ENCODE data around the gene AGAP1.

The AGAP1 gene

GRCh38 chr2:235553696-235554100 is 59.9 kb downstream of the AGAP1 start:
- no peak overlapping the region for H3K4me3 Mint-ChIP-seq
- ATAC-seq (replicated peaks; ENCODE audit: extremely low read depth, poor library complexity, severe bottlenecking) (no peak), DNase-seq (ENCODE audit: low spot score in 2 of 2) (no peak)
- H3K9me3 Mint-ChIP-seq, result no peaks in the 10 kb centered on the region
- H3K27me3 Mint-ChIP-seq, result peaks cover 13% of the 10 kb centered on the region
- H3K27ac Mint-ChIP-seq (ENCODE audit: low read depth), result no peak overlapping the region
- peaks cover 2% of the 10 kb centered on the region for H3K36me3 Mint-ChIP-seq (ENCODE audit: insufficient read depth)
- H3K4me1 Mint-ChIP-seq, result peaks cover 39% of the 10 kb centered on the region

GRCh38 chr2:235554385-235554784 is 60.5 kb downstream of the AGAP1 start:
- DNase-seq (ENCODE audit: low spot score in 2 of 2), result no peak
- Mint-ChIP-seq H3K27ac (ENCODE audit: low read depth) (no peak overlapping the region), H3K36me3 (ENCODE audit: insufficient read depth) (peaks cover 2% of the 10 kb centered on the region), H3K27me3 (peaks cover 13% of the 10 kb centered on the region), H3K4me1 (peaks cover 39% of the 10 kb centered on the region), H3K9me3 (no peaks in the 10 kb centered on the region), H3K4me3 (no peak overlapping the region)
- ATAC-seq (replicated peaks; ENCODE audit: extremely low read depth, poor library complexity, severe bottlenecking), result no peak

- no peaks in the 10 kb centered on the region for H3K9me3 Mint-ChIP-seq
- no peak for DNase-seq (ENCODE audit: low spot score in 2 of 2)
- no peak for ATAC-seq (replicated peaks; ENCODE audit: extremely low read depth, poor library complexity, severe bottlenecking)
- peaks cover 39% of the 10 kb centered on the region for H3K4me1 Mint-ChIP-seq
- H3K27ac Mint-ChIP-seq (ENCODE audit: low read depth), result no peak overlapping the region
- H3K27me3 Mint-ChIP-seq, result peaks cover 13% of the 10 kb centered on the region
- peaks cover 2% of the 10 kb centered on the region for H3K36me3 Mint-ChIP-seq (ENCODE audit: insufficient read depth)
- H3K4me3 Mint-ChIP-seq, result no peak overlapping the region
Measured at GRCh38 chr2:235554936-235555335, 61.1 kb downstream of the AGAP1 start.

GRCh38 chr2:235555371-235555770 is 61.5 kb downstream of the AGAP1 start:
- H3K4me1 Mint-ChIP-seq, result peaks cover 39% of the 10 kb centered on the region
- peaks cover 13% of the 10 kb centered on the region for H3K27me3 Mint-ChIP-seq
- H3K27ac Mint-ChIP-seq (ENCODE audit: low read depth), result no peak overlapping the region
- no peak overlapping the region for H3K4me3 Mint-ChIP-seq
- peaks cover 2% of the 10 kb centered on the region for H3K36me3 Mint-ChIP-seq (ENCODE audit: insufficient read depth)
- DNase-seq (ENCODE audit: low spot score in 2 of 2) (no peak), ATAC-seq (replicated peaks; ENCODE audit: extremely low read depth, poor library complexity, severe bottlenecking) (no peak)
- H3K9me3 Mint-ChIP-seq, result no peaks in the 10 kb centered on the region

- H3K4me1 Mint-ChIP-seq, result peaks cover 39% of the 10 kb centered on the region
- H3K36me3 Mint-ChIP-seq (ENCODE audit: insufficient read depth), result no peaks in the 10 kb centered on the region
- H3K4me3 Mint-ChIP-seq, result no peak overlapping the region
- no peaks in the 10 kb centered on the region for H3K9me3 Mint-ChIP-seq
- ATAC-seq (replicated peaks; ENCODE audit: extremely low read depth, poor library complexity, severe bottlenecking), result no peak
- H3K27ac Mint-ChIP-seq (ENCODE audit: low read depth), result no peak overlapping the region
- no peak for DNase-seq (ENCODE audit: low spot score in 2 of 2)
- peaks cover 13% of the 10 kb centered on the region for H3K27me3 Mint-ChIP-seq
Measured at GRCh38 chr2:235556086-235556485, 62.2 kb downstream of the AGAP1 start.

- H3K36me3 Mint-ChIP-seq (ENCODE audit: insufficient read depth), result no peaks in the 10 kb centered on the region
- peaks cover 35% of the 10 kb centered on the region for H3K4me1 Mint-ChIP-seq
- no peaks in the 10 kb centered on the region for H3K9me3 Mint-ChIP-seq
- H3K27ac Mint-ChIP-seq (ENCODE audit: low read depth), result no peak overlapping the region
- DNase-seq (ENCODE audit: low spot score in 2 of 2) (no peak), ATAC-seq (replicated peaks; ENCODE audit: extremely low read depth, poor library complexity, severe bottlenecking) (no peak)
- H3K4me3 Mint-ChIP-seq, result no peak overlapping the region
- H3K27me3 Mint-ChIP-seq, result peaks cover 9% of the 10 kb centered on the region
Measured at GRCh38 chr2:235556901-235557300, 63.1 kb downstream of the AGAP1 start.

GRCh38 chr2:235557903-235558302 is 64.1 kb downstream of the AGAP1 start:
- DNase-seq (ENCODE audit: low spot score in 2 of 2) (no peak), ATAC-seq (replicated peaks; ENCODE audit: extremely low read depth, poor library complexity, severe bottlenecking) (no peak)
- Mint-ChIP-seq H3K4me3 (no peak overlapping the region), H3K9me3 (no peaks in the 10 kb centered on the region), H3K27ac (ENCODE audit: low read depth) (no peak overlapping the region), H3K36me3 (ENCODE audit: insufficient read depth) (no peaks in the 10 kb centered on the region), H3K27me3 (no peaks in the 10 kb centered on the region), H3K4me1 (peaks cover 25% of the 10 kb centered on the region)

- Mint-ChIP-seq H3K9me3 (no peaks in the 10 kb centered on the region), H3K4me3 (no peak overlapping the region), H3K27me3 (no peaks in the 10 kb centered on the region), H3K4me1 (peaks cover 28% of the 10 kb centered on the region), H3K27ac (ENCODE audit: low read depth) (no peak overlapping the region), H3K36me3 (ENCODE audit: insufficient read depth) (no peaks in the 10 kb centered on the region)
- no peak for ATAC-seq (replicated peaks; ENCODE audit: extremely low read depth, poor library complexity, severe bottlenecking)
- DNase-seq (ENCODE audit: low spot score in 2 of 2), result no peak
Measured at GRCh38 chr2:235558572-235558971, 64.7 kb downstream of the AGAP1 start.

GRCh38 chr2:235560345-235560744 is 66.5 kb downstream of the AGAP1 start:
- Mint-ChIP-seq H3K4me1 (peaks cover 29% of the 10 kb centered on the region), H3K4me3 (no peak overlapping the region), H3K27me3 (no peaks in the 10 kb centered on the region), H3K27ac (ENCODE audit: low read depth) (no peak overlapping the region), H3K9me3 (no peaks in the 10 kb centered on the region), H3K36me3 (ENCODE audit: insufficient read depth) (no peaks in the 10 kb centered on the region)
- no peak for DNase-seq (ENCODE audit: low spot score in 2 of 2)
- no peak for ATAC-seq (replicated peaks; ENCODE audit: extremely low read depth, poor library complexity, severe bottlenecking)

GRCh38 chr2:235561450-235561849 is 67.6 kb downstream of the AGAP1 start:
- H3K4me3 Mint-ChIP-seq, result no peak overlapping the region
- H3K9me3 Mint-ChIP-seq, result no peaks in the 10 kb centered on the region
- ATAC-seq (replicated peaks; ENCODE audit: extremely low read depth, poor library complexity, severe bottlenecking), result no peak
- no peak overlapping the region for H3K27ac Mint-ChIP-seq (ENCODE audit: low read depth)
- no peaks in the 10 kb centered on the region for H3K27me3 Mint-ChIP-seq
- peaks cover 23% of the 10 kb centered on the region for H3K4me1 Mint-ChIP-seq
- H3K36me3 Mint-ChIP-seq (ENCODE audit: insufficient read depth), result no peaks in the 10 kb centered on the region
- no peak for DNase-seq (ENCODE audit: low spot score in 2 of 2)

- DNase-seq (ENCODE audit: low spot score in 2 of 2) (no peak), ATAC-seq (replicated peaks; ENCODE audit: extremely low read depth, poor library complexity, severe bottlenecking) (no peak)
- Mint-ChIP-seq H3K27me3 (no peaks in the 10 kb centered on the region), H3K4me1 (peaks cover 24% of the 10 kb centered on the region), H3K27ac (ENCODE audit: low read depth) (no peak overlapping the region), H3K4me3 (no peak overlapping the region), H3K9me3 (no peaks in the 10 kb centered on the region), H3K36me3 (ENCODE audit: insufficient read depth) (no peaks in the 10 kb centered on the region)
Measured at GRCh38 chr2:235562065-235562747, 68.4 kb downstream of the AGAP1 start.

GRCh38 chr2:235563056-235563910 is 69.4 kb downstream of the AGAP1 start:
- no peak overlapping the region for H3K4me3 Mint-ChIP-seq
- H3K9me3 Mint-ChIP-seq, result no peaks in the 10 kb centered on the region
- H3K27ac Mint-ChIP-seq (ENCODE audit: low read depth), result no peak overlapping the region
- H3K36me3 Mint-ChIP-seq (ENCODE audit: insufficient read depth), result no peaks in the 10 kb centered on the region
- H3K4me1 Mint-ChIP-seq, result peaks cover 21% of the 10 kb centered on the region
- DNase-seq (ENCODE audit: low spot score in 2 of 2) (no peak), ATAC-seq (replicated peaks; ENCODE audit: extremely low read depth, poor library complexity, severe bottlenecking) (no peak)
- no peaks in the 10 kb centered on the region for H3K27me3 Mint-ChIP-seq

GRCh38 chr2:235564066-235564465 is 70.2 kb downstream of the AGAP1 start:
- H3K36me3 Mint-ChIP-seq (ENCODE audit: insufficient read depth), result no peaks in the 10 kb centered on the region
- H3K9me3 Mint-ChIP-seq, result no peaks in the 10 kb centered on the region
- H3K27ac Mint-ChIP-seq (ENCODE audit: low read depth), result no peak overlapping the region
- no peaks in the 10 kb centered on the region for H3K27me3 Mint-ChIP-seq
- H3K4me1 Mint-ChIP-seq, result peaks cover 17% of the 10 kb centered on the region
- H3K4me3 Mint-ChIP-seq, result no peak overlapping the region
- no peak for ATAC-seq (replicated peaks; ENCODE audit: extremely low read depth, poor library complexity, severe bottlenecking)
- no peak for DNase-seq (ENCODE audit: low spot score in 2 of 2)
